ENCODE data around the gene MAST4. TPM values are rescaled to one million over a fixed set of nuclear protein-coding genes. Genes with fewer than 3 reads are reported as not detected.
A peak's percentile ranks its signal among the peaks of the same experiment; 100 is the strongest.

The MAST4 gene
- total and polyA plus RNA-seq, 2 of the 4 experiments (the other 2 are of a cell fraction): 4.8 to 6.8 TPM

DNA sequence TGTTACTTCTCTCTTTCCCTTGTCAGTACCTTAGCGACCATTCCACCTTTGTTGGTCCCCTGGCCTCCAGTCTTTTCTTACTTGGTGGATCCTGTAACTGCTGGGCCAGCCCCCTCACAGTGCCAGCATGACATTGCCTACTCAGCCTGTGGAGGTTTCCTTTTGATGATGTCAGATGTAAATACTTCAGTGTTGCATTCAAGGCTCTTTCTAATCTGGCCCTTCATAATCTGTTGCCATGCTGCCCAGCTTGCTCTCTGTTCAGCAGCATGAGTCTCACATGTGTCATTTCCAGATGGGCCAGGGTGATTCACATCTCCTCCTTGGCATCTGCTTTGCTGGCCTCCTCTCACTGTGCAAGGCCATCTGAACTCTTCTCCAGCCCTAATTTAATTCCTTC lies 57.1 kb downstream of the MAST4 start:
- no peaks in the 10 kb centered on the region for H3K4me1 ChIP-seq (ENCODE audit: control insufficient read depth, insufficient read depth, low read length)
- no peaks in the 10 kb centered on the region for H3K27me3 ChIP-seq (ENCODE audit: control insufficient read depth, insufficient read depth, low read length)
- ATAC-seq (ENCODE audit: low read depth) (no peak), DNase-seq (peak; percentile 18)
- H3K18ac ChIP-seq (ENCODE audit: low read depth, low read length): no peak overlapping the region
- dilution Hi-C loops (cut with HindIII; ENCODE audit: low sequenced_read_pairs, unreplicated experiment) (no loop called here), intact Hi-C loops (cut with micrococcal nuclease) (no loop called here), in situ Hi-C loops (cut with MboI; ENCODE audit: low sequenced_read_pairs) (no loop called here)
- no peak overlapping the region for H2BK20ac ChIP-seq (ENCODE audit: low read depth, low read length)
- H2AK9ac ChIP-seq (replicated peaks; ENCODE audit: low read depth, low read length, poor library complexity): no peak overlapping the region
- no peak overlapping the region for H3K23ac ChIP-seq (ENCODE audit: low read depth, low read length)
- no peaks in the 10 kb centered on the region for H3K9me1 ChIP-seq (ENCODE audit: insufficient read depth, low read length)
- no peak overlapping the region for H2BK5ac ChIP-seq (ENCODE audit: low read depth, low read length, poor library complexity, severe bottlenecking)
- H4K5ac ChIP-seq (ENCODE audit: low read depth, low read length): no peak overlapping the region
- TF ChIP-seq FOS (IDR thresholded peaks at IDR 0.05; ENCODE audit: low read depth, low read length) (no peak), SMC3 (IDR thresholded peaks at IDR 0.05; ENCODE audit: low read depth, low read length) (no peak), CEBPB (IDR thresholded peaks at IDR 0.05; ENCODE audit: low read depth, low read length) (no peak), RFX5 (IDR thresholded peaks at IDR 0.05; ENCODE audit: low read depth, low read length) (peak; percentile 41; the same call in 1 of the 2 replicates)
- CTCF ChIA-PET: no interaction called here
- H2BK120ac ChIP-seq (ENCODE audit: low read depth, low read length): no peak overlapping the region
- H3K14ac ChIP-seq (replicated peaks; ENCODE audit: low read depth, low read length): no peak overlapping the region
- H3K36me3 ChIP-seq (ENCODE audit: control insufficient read depth, insufficient read depth, low read length): no peaks in the 10 kb centered on the region
- no peak overlapping the region for H2AK5ac ChIP-seq (ENCODE audit: low read depth, low read length)
- H3K56ac ChIP-seq (ENCODE audit: extremely low read depth, insufficient read depth, low read length): no peak overlapping the region
- H3K9ac ChIP-seq (ENCODE audit: low read depth, low read length): no peak overlapping the region
- H4K91ac ChIP-seq (ENCODE audit: insufficient read depth, low read depth, low read length): no peak overlapping the region
- H3K4me3 ChIP-seq (ENCODE audit: insufficient read depth, low read depth, low read length): no peak overlapping the region
- H3K4ac ChIP-seq (ENCODE audit: low read depth, low read length): no peak overlapping the region
- no peak overlapping the region for H2AFZ ChIP-seq (replicated peaks; ENCODE audit: low read length, poor library complexity)
- H2BK15ac ChIP-seq (ENCODE audit: low read depth, low read length): no peak overlapping the region
- WGBS, 2 experiments (ENCODE audit: extremely low coverage in 2 of 2, insufficient read length in 1 of 2): no CpG with 5 or more reads among the region's 1 CpG
- H4K20me1 ChIP-seq (ENCODE audit: insufficient read depth, low read length): no peaks in the 10 kb centered on the region
- POLR2A ChIA-PET (ENCODE audit: unreplicated experiment): no interaction called here
- no peak overlapping the region for H3K27ac ChIP-seq (ENCODE audit: insufficient read depth, low read length)
- no peak overlapping the region for H3K4me2 ChIP-seq (ENCODE audit: low read depth, low read length)
- no TSS peak for BruUV-seq (replicated peaks)
- no peaks in the 10 kb centered on the region for H3K9me3 ChIP-seq (ENCODE audit: control insufficient read depth, insufficient read depth, low read length)
- no peaks in the 10 kb centered on the region for H3K79me1 ChIP-seq (ENCODE audit: low read depth in 1 of 2, low read length in 2 of 2)
- H4K8ac ChIP-seq (ENCODE audit: low read depth in 2 of 2, low read length in 2 of 2): no peak overlapping the region

Data from IMR-90 (cell line).